ENCODE measurements around the gene B4GALT3. TPM values are rescaled to one million over a fixed set of nuclear protein-coding genes. Genes with fewer than 3 reads are reported as not detected.

Gene B4GALT3
- polyA plus RNA-seq, 3 donors = 16.8 to 50.3 (median 21.0) TPM

DNA sequence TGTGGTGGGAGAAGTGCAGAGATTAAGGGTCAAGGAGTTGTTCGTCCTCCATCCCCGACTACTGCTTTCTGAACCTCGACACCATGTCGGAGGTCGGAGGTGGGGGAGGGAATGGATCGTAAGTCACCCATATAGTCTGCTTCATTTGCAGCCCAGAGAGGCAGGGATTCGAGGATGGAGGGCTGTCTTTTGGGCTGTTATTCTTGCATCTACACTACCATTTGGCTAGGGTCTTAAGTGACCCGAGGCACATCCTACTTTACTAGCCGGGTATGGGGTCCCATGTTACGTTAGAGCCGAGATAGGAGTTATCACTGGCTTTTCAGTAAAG is 17.4 kb downstream of the B4GALT3 start:
- Histone ChIP-seq H4K20me1 (ENCODE audit: insufficient read depth, low read length) (no peaks in the 10 kb centered on the region), H3K36me3 (replicated peaks in 1 of 2; ENCODE audit: control insufficient read depth in 1 of 2, insufficient read depth in 2 of 2, low read length in 2 of 2) (peaks cover 38 to 61% of the 10 kb centered on the region in 2 donors), H3K79me2 (ENCODE audit: insufficient read depth, low read length) (peaks cover 30% of the 10 kb centered on the region), H3K27ac (ENCODE audit: low read depth in 1 of 2, low read length in 2 of 2) (peak overlapping the region; percentile 52 to 85), H3K27me3 (ENCODE audit: control insufficient read depth in 2 of 2, insufficient read depth in 2 of 2, low read length in 2 of 2) (no peaks in the 10 kb centered on the region), H2AFZ (ENCODE audit: insufficient read depth, low read depth, low read length, poor library complexity, severe bottlenecking) (peak overlapping the region; percentile 92), H3K4me1 (ENCODE audit: control insufficient read depth in 1 of 2, insufficient read depth in 2 of 2, low read length in 2 of 2) (peaks cover 16 to 30% of the 10 kb centered on the region in 2 donors), H3K4me3 (replicated peaks in 1 of 3; ENCODE audit: low read depth in 2 of 3, low read length in 3 of 3) (peak overlapping the region; percentile 69 to 97 (median 94)), H3K4me2 (replicated peaks; ENCODE audit: extremely low read depth, low read length, poor library complexity, severe bottlenecking) (peak overlapping the region; percentile 97), H3K9ac (ENCODE audit: insufficient read depth, low read length, poor library complexity, severe bottlenecking) (peak overlapping the region; percentile 87), H3K9me3 (replicated peaks in 1 of 2; ENCODE audit: control insufficient read depth in 1 of 2, insufficient read depth in 1 of 2, low read length in 2 of 2) (no peaks in the 10 kb centered on the region)
- peak overlapping the region; percentile 85 to 87 for H3K4me3 Mint-ChIP-seq
- H3K36me3 Mint-ChIP-seq = peaks cover 48 to 67% of the 10 kb centered on the region in 2 donors
- no peaks in the 10 kb centered on the region for H3K9me3 Mint-ChIP-seq
- 14% methylated on average over 1 of the region's 11 CpGs for WGBS (ENCODE audit: insufficient coverage)
- DNase-seq = no peak
- TF ChIP-seq, protein P1, sequence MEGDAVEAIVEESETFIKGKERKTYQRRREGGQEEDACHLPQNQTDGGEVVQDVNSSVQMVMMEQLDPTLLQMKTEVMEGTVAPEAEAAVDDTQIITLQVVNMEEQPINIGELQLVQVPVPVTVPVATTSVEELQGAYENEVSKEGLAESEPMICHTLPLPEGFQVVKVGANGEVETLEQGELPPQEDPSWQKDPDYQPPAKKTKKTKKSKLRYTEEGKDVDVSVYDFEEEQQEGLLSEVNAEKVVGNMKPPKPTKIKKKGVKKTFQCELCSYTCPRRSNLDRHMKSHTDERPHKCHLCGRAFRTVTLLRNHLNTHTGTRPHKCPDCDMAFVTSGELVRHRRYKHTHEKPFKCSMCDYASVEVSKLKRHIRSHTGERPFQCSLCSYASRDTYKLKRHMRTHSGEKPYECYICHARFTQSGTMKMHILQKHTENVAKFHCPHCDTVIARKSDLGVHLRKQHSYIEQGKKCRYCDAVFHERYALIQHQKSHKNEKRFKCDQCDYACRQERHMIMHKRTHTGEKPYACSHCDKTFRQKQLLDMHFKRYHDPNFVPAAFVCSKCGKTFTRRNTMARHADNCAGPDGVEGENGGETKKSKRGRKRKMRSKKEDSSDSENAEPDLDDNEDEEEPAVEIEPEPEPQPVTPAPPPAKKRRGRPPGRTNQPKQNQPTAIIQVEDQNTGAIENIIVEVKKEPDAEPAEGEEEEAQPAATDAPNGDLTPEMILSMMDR (IDR thresholded peaks at IDR 0.05) = no peak
- peaks cover 40% of the 10 kb centered on the region for H3K4me1 Mint-ChIP-seq
- peak overlapping the region in 5 of 7 donors; percentile 78 to 94 (median 85) for H3K27ac Mint-ChIP-seq
- H3K27me3 Mint-ChIP-seq (ENCODE audit: low read depth in 3 of 3) = no peaks in the 10 kb centered on the region
- intact Hi-C loops (cut with micrococcal nuclease) = no loop called here

DNA sequence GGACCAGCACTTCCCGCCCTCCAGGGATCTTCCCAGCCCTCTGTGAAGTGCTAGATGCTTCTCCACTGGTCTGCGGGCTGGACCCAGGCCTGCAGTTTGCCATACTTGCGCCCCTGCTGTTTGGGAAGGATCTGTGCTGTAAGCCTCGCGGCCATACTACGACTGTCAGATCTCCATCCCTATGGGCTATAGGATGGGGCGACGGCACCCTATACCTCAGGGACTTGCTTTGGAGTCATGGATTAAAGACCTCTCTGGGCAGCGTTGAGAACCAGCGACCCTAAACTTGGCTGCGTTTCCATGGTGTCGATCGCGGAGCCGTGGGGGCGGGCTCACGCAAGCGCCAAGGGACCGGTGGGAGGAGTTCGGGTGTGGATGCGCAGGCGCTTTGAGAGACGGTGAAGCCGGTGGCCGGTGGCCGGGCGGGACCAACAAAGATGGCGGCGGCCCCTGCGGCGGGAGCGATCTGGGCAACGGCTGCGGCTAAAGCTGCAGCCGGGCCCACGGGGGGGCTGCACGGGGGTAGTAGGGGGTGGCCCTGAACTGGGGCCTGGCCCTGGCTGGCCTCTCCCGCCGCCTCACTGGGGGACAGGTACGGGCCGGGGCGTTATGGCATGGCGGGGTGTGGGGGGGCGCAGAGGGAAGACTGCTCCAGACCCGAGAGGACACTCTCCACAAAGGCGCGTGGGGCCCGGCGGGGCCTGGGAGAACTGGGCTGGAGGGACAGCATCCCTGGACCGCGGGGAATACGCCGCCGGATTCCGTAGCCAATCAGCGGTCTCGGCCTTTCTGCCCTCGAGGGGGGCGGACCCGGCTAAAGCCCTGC is 18.0 kb downstream of the B4GALT3 start, which contains the start of gene USP21:
USP21 (plus strand) TSS at position 414 of the 826 bp plus-strand sequence. CDS start 1,141 bp downstream, outside the sequence.
- Mint-ChIP-seq H3K4me1 (peaks cover 44% of the 10 kb centered on the region), H3K27me3 (ENCODE audit: low read depth in 3 of 3) (no peaks in the 10 kb centered on the region), H3K36me3 (peaks cover 42 to 61% of the 10 kb centered on the region in 2 donors), H3K4me3 (peak within 1 kb of the TSS; percentile 85 to 87), H3K9me3 (no peaks in the 10 kb centered on the region), H3K27ac (peak within 1 kb of the TSS; percentile 78 to 94 (median 85))
- Histone ChIP-seq H2AFZ (ENCODE audit: insufficient read depth, low read depth, low read length, poor library complexity, severe bottlenecking) (peak within 1 kb of the TSS; percentile 92), H3K4me2 (replicated peaks; ENCODE audit: extremely low read depth, low read length, poor library complexity, severe bottlenecking) (peak within 1 kb of the TSS; percentile 97), H3K9me3 (replicated peaks in 1 of 2; ENCODE audit: control insufficient read depth in 1 of 2, insufficient read depth in 1 of 2, low read length in 2 of 2) (no peaks in the 10 kb centered on the region), H3K36me3 (replicated peaks in 1 of 2; ENCODE audit: control insufficient read depth in 1 of 2, insufficient read depth in 2 of 2, low read length in 2 of 2) (peaks cover 38 to 55% of the 10 kb centered on the region in 2 donors), H3K4me1 (ENCODE audit: control insufficient read depth in 1 of 2, insufficient read depth in 2 of 2, low read length in 2 of 2) (peaks cover 20 to 36% of the 10 kb centered on the region in 2 donors), H4K20me1 (ENCODE audit: insufficient read depth, low read length) (no peaks in the 10 kb centered on the region), H3K27me3 (ENCODE audit: control insufficient read depth in 2 of 2, insufficient read depth in 2 of 2, low read length in 2 of 2) (no peaks in the 10 kb centered on the region), H3K4me3 (replicated peaks in 1 of 3; ENCODE audit: low read depth in 2 of 3, low read length in 3 of 3) (peak within 1 kb of the TSS; percentile 69 to 97 (median 94)), H3K27ac (ENCODE audit: low read depth in 1 of 2, low read length in 2 of 2) (peak within 1 kb of the TSS; percentile 52 to 85), H3K79me2 (ENCODE audit: insufficient read depth, low read length) (peaks cover 36% of the 10 kb centered on the region), H3K9ac (ENCODE audit: insufficient read depth, low read length, poor library complexity, severe bottlenecking) (peak within 1 kb of the TSS; percentile 87)
- TF ChIP-seq, protein P1 (IDR thresholded peaks at IDR 0.05) = no peak
- 6% methylated on average over 47 of the region's 60 CpGs for WGBS (ENCODE audit: insufficient coverage)
- intact Hi-C loops (cut with micrococcal nuclease) = no loop called here
- DNase-seq = peak; percentile 82 to 87 (median 85)
